Measurements from ENCODE around the gene HLF.

The HLF gene

GRCh38 chr17:55273579-55274354 is 9.0 kb downstream of the HLF start:
- no peak overlapping the region for H3K27ac ChIP-seq
- peak; percentile 24 for DNase-seq (ENCODE audit: low read depth, low spot score)

DNA sequence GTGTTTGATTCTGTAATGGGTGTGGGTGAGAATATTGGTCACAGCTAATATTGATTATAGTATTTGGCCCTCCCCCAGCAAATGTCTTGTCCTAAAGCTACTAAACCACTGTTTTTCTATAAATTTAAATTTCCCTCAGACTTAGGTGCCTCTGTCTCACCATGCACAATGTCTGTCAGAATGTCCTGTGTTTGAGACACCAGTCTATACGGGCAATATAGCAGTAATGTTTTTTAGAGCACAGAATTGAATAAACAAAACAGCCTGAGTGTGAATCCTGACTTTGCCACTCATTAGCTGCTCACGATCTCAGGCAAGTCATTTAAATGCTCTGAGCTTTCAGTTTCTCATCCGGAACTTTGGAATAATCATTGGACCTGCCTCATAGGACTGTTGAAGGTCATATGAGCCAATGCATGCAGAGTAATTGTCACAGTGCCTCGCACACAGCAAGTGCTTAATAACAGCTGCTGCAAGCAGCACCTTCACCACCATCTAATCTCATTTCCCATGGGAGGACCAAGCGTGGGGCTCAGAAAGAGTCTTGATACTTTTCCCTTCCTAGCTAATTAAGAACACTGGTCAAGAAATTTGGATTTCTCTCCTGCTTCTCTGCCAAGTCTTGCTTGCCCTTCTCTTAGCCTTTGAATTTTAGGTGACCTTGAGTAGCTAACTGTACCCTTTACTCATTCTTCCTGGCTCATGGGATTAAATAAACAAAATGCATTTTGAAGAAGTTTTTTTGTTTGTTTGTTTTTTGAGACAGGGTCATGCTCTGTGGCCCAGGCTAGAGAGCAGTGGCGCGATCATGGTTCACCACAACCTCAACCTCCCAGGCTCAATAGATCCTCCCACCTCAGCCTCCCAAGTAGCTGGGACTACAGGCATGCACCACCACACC is 9.8 kb downstream of the HLF start:
- no peak overlapping the region for H3K27ac ChIP-seq
- no peak for DNase-seq (ENCODE audit: low read depth, low spot score)

DNA sequence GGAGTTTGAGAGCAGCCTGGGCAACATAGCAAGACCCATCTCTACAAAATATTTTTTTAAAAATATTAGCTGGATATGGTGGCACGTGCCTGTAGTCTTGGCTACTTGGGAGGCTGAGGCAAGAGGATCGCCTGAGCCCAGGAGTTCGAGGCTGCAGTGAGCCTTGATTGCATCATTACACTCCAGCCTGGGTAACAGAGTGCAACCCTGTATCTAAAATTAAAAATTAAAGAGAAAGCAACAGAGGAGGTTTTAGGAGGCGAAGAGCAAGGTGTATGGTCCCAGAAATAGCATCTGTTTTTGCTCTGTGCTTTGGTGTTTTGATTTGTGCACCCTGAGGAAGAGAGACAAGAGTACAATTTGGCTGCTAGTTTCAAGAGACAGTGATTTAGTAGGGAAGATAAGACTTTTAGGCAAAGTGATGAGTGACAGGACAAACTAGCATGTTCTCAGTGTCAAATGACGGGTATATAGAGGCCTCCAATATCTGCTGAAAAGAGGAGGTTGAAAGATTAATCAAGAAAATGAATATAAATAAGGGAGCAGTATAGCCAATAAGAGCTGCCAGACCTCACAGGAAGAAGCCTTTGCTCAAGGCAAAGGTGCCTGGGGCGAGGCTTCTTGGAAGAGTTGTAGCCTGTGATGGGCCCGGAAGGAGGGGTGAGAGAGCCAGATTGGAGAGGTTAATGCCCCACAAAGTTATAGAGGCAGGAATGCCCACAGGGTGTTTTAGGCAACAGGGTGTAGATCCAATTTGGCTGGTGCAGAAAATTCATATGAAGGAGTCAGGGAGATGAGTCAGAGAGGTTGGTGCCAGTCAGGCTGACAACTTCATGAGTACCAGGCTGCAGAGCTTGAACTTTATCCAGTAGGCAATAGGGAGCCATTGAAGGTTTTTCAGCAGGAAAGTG is 11.4 kb downstream of the HLF start:
- H3K27ac ChIP-seq: no peak overlapping the region
- peak; percentile 36 for DNase-seq (ENCODE audit: low read depth, low spot score)

DNA sequence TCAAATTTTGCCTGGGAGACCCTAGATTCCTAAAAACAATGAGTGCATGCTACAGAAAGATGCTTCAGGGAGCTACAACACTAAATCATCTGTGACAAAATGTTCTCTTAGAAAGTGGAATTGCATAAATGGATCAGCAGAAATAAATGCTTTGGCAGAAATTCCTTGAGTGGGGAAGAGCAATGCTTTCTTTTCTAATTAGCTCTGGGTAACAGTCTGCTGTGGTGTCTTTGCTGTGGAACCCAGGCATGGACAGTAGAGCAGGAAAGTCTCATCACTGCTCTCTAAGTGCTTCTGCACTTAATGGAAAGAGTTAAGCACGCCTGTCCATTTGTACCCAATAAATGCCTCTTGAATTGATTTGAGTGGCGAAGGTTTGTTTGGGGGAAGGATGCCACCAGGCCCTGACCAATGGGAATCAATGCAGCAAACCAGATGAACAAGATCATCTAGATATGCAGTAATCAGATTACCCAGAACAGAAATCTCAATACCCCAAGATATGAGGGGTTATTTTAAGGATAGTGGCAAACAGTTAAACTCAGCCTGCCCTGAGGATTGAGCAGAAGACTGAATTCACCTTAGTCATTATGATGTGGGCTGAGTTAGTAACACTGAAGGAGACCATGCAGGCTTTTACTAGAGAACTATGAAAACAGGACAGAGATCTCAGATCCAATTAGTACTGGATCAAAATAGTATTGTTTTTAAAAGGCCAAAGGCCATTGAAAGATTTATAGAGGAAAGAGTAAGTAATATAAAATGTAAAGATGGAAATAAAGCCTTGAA is 13.6 kb downstream of the HLF start:
- no peak for DNase-seq (ENCODE audit: low read depth, low spot score)
- H3K27ac ChIP-seq: no peak overlapping the region

GRCh38 chr17:55279203-55279602 is 14.4 kb downstream of the HLF start:
- no peak overlapping the region for H3K27ac ChIP-seq
- DNase-seq (ENCODE audit: low read depth, low spot score): no peak

DNA sequence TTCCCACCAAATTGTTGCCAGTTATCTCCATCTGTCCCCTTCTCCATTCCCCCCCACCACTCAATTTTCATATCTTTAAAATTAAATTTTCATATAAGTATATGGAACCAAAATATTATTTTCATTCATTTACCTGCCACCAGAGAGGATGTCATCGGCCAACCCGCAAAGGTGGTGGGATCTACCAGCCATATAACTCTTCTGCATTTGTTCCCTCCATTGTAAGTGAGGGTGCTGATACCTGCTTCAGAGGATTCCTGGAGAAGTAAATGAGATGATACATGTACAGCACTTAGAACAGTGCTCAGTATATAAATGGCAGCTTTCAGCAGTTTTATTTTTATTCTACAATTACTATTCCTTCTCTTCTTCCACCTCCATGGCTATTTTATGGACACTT is 15.0 kb downstream of the HLF start:
- DNase-seq (ENCODE audit: low read depth, low spot score): no peak
- no peak overlapping the region for H3K27ac ChIP-seq

- no peak for DNase-seq (ENCODE audit: low read depth, low spot score)
These were observed 15.5 kb downstream of the HLF start for GRCh38 chr17:55280212-55280611.

DNA sequence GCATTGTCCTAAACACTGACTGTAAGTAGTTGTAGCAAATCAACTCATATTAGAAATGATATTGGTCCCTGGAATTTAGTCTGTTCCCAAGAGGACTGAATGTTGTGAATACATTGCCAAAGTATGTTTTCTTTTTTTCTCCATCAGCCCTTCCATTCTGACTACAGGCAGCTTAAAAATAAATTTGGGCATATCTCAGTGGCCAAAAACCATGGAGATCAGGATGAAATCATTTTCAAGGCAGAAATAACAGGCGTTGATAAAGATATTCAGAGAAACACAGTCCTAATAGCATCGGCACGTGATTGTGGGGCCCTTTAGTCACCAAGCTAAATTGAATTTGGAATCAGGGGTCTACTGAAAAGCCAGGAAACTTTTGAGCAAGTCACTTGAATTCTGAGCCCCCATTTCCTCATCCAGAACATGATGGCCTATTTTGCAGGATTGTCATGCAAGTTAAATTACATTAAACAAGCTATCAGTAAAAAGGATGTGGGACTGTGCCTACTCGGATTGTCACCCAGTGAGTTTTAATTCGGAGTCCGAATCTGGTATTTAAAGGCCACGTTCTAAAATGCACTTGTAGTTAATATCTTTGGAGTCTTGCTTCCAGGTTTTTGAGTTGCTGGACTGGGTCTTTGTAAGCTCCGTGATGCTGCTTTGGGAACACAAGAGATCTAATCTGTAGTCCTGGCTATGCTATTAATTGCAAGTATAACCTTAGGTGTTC is 17.1 kb downstream of the HLF start:
- H3K27ac ChIP-seq: no peak overlapping the region
- DNase-seq (ENCODE audit: low read depth, low spot score): no peak

More at GRCh38 chr17:55280212-55280611, 15.5 kb downstream of the HLF start:
- no peak overlapping the region for H3K27ac ChIP-seq

- DNase-seq (ENCODE audit: low read depth, low spot score): no peak
- H3K27ac ChIP-seq: no peak overlapping the region
These were observed 17.6 kb downstream of the HLF start for GRCh38 chr17:55282379-55282702.

- DNase-seq (ENCODE audit: low read depth, low spot score): no peak
- no peak overlapping the region for H3K27ac ChIP-seq
These were observed 18.0 kb downstream of the HLF start for GRCh38 chr17:55282741-55283140.

DNA sequence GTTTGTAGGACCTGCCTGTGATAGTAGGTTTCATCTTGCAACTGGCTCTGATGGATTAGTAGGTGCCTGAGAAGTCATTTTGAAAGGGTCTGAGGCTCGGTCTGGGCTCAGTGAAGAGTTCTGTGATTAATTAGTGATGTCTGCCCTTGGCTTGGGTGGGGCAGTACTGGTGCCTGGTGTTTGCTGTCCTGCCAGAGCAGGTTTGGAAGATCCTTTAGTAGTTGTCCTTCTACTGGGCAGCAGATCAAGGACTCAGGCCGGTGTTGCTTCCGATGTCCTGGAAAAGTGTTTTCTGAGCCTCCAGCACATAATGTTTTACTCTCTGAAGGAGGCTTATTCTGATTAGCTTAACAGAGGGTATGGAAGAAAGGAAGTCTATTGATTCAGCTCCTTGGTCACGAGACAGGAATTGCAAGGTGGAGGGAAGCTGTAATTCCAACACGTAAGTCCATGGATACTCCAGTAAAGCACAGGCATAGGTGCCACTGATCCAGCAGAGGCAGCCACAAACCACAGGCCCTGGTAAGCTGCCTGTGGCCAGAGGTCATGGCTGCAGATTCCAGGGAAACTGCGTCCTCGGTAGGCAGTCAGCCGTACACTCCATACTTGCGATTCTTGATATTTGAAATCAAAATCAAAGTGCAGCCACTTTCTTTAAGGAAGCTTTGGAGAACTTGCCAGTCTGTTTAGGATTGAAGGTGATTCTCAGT is 18.7 kb downstream of the HLF start:
- DNase-seq (ENCODE audit: low read depth, low spot score): no peak
- no peak overlapping the region for H3K27ac ChIP-seq

- DNase-seq (ENCODE audit: low read depth, low spot score): no peak
- no peak overlapping the region for H3K27ac ChIP-seq
These were observed 19.5 kb downstream of the HLF start for GRCh38 chr17:55284001-55284884.

DNA sequence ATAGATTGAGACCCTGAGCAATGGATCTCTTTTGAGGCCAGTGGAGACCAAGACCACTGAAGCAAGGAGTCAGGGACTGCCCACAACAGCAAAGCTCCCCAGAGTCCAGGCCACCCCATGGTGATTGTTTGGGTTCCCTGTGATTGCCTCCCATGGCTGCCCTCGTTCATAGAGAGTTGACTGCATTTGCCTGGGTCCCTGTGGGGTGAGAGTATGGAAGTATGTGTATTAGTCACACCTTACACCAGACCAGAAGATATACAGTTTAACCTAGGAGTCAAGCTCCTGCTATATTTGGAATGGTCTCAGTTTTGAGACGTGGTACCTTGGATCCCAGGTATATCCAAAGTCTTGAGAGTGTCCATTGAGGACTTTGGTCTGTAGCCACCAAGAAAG is 20.2 kb downstream of the HLF start:
- DNase-seq (ENCODE audit: low read depth, low spot score): no peak
- no peak overlapping the region for H3K27ac ChIP-seq

DNA sequence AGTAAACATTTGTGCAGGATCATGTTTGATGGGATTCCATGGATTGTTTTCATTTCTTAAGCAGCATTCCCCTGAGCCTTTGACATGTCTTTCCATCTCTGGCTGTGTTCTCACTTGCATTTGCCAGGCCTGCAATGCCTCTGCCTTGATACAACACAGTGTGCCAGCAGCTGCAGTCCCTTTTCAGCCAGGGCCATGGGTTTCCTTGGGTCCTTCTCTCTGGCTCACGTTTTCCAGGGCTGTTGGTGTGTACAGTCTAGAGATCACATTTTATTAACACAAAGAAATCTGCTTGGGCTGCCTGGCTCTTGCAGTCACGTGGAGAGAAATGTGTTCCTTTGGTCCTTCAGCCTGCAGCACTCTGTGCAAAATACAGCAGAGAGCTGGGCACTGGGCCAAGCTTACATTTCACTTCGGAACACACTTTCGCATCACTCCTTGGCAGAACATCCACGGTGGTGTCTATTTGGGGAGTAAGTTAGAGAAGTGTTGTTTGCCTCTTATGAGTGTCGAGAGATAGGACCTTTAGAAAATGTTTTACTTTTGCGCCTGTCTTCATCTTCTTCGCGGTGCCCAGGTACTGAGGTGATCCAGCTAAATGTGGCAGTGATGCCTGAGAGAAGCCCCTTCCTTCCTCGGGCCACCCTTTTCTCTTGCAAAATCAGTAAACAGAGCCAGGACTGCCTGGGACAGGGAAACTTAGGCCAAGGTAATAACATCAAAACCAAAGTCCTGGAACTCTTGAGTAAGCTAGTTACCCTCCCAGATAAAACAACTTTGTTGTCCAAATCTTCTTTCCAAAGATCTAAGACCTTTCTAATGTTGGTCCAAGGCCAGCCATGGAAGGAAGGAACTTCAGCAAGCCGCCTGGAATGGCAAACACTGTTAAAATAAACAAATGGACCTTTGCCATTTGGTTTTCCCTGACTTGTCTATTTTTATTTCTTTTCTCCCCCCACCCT is 20.9 kb downstream of the HLF start:
- H3K27ac ChIP-seq: no peak overlapping the region
- no peak for DNase-seq (ENCODE audit: low read depth, low spot score)

DNA sequence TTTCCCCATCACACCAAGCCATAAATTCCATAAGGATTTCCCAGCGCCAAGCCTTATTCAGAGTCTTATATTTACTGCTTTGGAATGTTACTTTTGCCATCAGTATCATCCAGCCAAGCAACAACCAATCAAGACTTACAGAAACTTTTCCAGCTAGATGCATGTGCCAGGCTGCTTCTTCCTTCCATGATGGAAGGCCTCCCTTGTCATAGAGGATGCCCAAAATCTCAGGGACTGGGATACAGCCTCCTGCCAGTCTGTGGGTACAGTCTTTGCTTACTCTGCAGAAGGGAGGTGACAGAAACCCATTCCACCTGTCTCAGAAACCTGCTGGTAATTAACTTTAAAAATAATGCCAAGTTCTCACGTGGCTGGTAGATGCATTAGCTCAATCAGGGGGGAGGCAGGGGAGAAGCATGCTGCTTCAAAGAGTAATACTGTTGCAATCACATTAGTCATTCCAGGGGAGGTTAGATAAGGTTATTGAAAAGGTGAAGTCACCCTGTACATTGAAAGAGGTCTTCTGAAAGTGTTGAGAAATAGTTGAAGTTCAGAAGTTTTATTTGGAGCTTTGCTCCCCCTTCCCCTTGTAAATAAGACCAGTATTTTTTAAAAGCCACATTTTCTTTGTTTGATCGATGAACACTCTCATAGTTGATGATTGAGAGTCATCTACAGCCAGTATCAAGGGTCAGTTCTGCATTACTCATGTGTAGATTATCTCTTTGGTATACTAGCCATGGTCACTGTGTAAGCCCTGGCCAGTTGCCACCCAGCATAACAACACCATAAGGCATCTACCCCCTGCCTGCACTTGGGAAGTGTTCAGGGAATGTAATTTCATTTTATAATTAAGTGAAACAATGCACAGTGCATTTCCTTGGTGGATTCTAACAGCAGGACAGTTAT is 22.2 kb downstream of the HLF start:
- DNase-seq (ENCODE audit: low read depth, low spot score): no peak
- H3K27ac ChIP-seq: no peak overlapping the region

Measured in epithelial cell of prostate (primary cell).